ENCODE data around the gene FAM107B.

The FAM107B gene

DNA sequence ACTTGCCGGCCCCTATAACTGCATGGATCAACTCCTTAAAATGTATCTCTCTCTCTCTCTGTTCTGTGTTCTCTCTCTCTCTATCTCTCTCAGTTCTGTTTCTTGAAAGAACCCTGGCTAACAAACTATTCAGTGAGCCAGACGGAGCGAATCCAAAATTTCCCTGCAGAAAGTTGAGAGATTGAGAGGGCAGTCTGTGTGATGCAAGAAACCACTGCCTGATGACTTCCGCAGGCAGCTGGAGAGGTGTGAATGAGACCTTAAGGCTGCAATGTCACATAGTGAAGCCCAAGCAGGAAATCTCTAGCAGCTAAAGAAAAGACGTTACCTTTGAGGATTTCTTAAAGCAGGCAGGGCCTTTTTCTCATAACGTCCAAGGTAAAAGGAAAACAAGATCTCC, 17.3 kb downstream of the FAM107B start:
- TF ChIP-seq GLIS3 (CRISPR knock-in tag; IDR thresholded peaks at IDR 0.05) (no peak), PPARA (CRISPR knock-in tag; IDR thresholded peaks at IDR 0.05; ENCODE audit: borderline replicate concordance) (no peak), ZNF8 (CRISPR knock-in tag; IDR thresholded peaks at IDR 0.05) (no peak), ESRRG (CRISPR knock-in tag; IDR thresholded peaks at IDR 0.05) (no peak), OSR1 (CRISPR knock-in tag; IDR thresholded peaks at IDR 0.05) (no peak)
- TF ChIP-seq, protein P1, sequence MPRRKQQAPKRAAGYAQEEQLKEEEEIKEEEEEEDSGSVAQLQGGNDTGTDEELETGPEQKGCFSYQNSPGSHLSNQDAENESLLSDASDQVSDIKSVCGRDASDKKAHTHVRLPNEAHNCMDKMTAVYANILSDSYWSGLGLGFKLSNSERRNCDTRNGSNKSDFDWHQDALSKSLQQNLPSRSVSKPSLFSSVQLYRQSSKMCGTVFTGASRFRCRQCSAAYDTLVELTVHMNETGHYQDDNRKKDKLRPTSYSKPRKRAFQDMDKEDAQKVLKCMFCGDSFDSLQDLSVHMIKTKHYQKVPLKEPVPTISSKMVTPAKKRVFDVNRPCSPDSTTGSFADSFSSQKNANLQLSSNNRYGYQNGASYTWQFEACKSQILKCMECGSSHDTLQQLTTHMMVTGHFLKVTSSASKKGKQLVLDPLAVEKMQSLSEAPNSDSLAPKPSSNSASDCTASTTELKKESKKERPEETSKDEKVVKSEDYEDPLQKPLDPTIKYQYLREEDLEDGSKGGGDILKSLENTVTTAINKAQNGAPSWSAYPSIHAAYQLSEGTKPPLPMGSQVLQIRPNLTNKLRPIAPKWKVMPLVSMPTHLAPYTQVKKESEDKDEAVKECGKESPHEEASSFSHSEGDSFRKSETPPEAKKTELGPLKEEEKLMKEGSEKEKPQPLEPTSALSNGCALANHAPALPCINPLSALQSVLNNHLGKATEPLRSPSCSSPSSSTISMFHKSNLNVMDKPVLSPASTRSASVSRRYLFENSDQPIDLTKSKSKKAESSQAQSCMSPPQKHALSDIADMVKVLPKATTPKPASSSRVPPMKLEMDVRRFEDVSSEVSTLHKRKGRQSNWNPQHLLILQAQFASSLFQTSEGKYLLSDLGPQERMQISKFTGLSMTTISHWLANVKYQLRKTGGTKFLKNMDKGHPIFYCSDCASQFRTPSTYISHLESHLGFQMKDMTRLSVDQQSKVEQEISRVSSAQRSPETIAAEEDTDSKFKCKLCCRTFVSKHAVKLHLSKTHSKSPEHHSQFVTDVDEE (CRISPR knock-in tag; IDR thresholded peaks at IDR 0.05): no peak
- TF ChIP-seq, protein P2, sequence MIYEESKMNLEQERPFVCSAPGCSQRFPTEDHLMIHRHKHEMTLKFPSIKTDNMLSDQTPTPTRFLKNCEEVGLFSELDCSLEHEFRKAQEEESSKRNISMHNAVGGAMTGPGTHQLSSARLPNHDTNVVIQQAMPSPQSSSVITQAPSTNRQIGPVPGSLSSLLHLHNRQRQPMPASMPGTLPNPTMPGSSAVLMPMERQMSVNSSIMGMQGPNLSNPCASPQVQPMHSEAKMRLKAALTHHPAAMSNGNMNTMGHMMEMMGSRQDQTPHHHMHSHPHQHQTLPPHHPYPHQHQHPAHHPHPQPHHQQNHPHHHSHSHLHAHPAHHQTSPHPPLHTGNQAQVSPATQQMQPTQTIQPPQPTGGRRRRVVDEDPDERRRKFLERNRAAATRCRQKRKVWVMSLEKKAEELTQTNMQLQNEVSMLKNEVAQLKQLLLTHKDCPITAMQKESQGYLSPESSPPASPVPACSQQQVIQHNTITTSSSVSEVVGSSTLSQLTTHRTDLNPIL (CRISPR knock-in tag; IDR thresholded peaks at IDR 0.05; ENCODE audit: low read depth): no peak
- no peak for ATAC-seq

DNA sequence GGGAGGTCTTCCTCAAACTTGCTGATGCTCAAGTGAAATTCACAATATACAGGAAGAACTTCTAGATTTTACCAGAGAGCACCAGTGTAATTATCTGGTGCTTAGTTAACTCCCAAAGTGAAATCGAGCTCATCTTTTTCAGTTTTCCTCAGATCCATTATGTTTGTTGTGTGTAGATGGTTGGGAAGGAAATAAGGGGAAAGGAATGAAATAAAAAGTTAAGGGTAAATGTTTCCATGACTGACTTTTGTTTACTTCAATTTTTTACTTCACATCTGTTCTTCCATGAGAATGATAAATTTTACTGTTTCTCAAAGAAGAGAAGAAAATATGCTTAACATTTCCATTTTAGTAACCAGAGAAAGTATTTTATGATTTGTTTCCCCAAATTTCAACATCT, 21.3 kb downstream of the FAM107B start:
- ATAC-seq: no peak
- TF ChIP-seq ZFP3 (CRISPR knock-in tag; IDR thresholded peaks at IDR 0.05): no peak
- TF ChIP-seq, protein P2 (CRISPR knock-in tag; IDR thresholded peaks at IDR 0.05; ENCODE audit: low read depth): no peak
- TF ChIP-seq ZNF565 (CRISPR knock-in tag; conservative IDR thresholded peaks at IDR 0.05; ENCODE audit: low read depth): no peak
- TF ChIP-seq, protein P3, sequence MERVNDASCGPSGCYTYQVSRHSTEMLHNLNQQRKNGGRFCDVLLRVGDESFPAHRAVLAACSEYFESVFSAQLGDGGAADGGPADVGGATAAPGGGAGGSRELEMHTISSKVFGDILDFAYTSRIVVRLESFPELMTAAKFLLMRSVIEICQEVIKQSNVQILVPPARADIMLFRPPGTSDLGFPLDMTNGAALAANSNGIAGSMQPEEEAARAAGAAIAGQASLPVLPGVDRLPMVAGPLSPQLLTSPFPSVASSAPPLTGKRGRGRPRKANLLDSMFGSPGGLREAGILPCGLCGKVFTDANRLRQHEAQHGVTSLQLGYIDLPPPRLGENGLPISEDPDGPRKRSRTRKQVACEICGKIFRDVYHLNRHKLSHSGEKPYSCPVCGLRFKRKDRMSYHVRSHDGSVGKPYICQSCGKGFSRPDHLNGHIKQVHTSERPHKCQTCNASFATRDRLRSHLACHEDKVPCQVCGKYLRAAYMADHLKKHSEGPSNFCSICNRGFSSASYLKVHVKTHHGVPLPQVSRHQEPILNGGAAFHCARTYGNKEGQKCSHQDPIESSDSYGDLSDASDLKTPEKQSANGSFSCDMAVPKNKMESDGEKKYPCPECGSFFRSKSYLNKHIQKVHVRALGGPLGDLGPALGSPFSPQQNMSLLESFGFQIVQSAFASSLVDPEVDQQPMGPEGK (CRISPR knock-in tag; IDR thresholded peaks at IDR 0.05; ENCODE audit: borderline replicate concordance): no peak
- TF ChIP-seq ZNF8 (CRISPR knock-in tag; IDR thresholded peaks at IDR 0.05): no peak
- TF ChIP-seq ZNF70 (CRISPR knock-in tag; IDR thresholded peaks at IDR 0.05): no peak
- TF ChIP-seq ARNTL (CRISPR knock-in tag; IDR thresholded peaks at IDR 0.05; ENCODE audit: borderline replicate concordance, low read depth): no peak
- no peak for TF ChIP-seq RARB (CRISPR knock-in tag; IDR thresholded peaks at IDR 0.05)
- no peak for TF ChIP-seq ZC3H10 (CRISPR knock-in tag; IDR thresholded peaks at IDR 0.05)
- TF ChIP-seq SNAI2 (CRISPR knock-in tag; IDR thresholded peaks at IDR 0.05): no peak
- TF ChIP-seq, protein P4, sequence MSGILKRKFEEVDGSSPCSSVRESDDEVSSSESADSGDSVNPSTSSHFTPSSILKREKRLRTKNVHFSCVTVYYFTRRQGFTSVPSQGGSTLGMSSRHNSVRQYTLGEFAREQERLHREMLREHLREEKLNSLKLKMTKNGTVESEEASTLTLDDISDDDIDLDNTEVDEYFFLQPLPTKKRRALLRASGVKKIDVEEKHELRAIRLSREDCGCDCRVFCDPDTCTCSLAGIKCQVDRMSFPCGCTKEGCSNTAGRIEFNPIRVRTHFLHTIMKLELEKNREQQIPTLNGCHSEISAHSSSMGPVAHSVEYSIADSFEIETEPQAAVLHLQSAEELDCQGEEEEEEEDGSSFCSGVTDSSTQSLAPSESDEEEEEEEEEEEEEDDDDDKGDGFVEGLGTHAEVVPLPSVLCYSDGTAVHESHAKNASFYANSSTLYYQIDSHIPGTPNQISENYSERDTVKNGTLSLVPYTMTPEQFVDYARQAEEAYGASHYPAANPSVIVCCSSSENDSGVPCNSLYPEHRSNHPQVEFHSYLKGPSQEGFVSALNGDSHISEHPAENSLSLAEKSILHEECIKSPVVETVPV (CRISPR knock-in tag; IDR thresholded peaks at IDR 0.05): no peak
- no peak for TF ChIP-seq GLIS3 (CRISPR knock-in tag; IDR thresholded peaks at IDR 0.05)
- no peak for TF ChIP-seq PPARA (CRISPR knock-in tag; IDR thresholded peaks at IDR 0.05; ENCODE audit: borderline replicate concordance)

DNA sequence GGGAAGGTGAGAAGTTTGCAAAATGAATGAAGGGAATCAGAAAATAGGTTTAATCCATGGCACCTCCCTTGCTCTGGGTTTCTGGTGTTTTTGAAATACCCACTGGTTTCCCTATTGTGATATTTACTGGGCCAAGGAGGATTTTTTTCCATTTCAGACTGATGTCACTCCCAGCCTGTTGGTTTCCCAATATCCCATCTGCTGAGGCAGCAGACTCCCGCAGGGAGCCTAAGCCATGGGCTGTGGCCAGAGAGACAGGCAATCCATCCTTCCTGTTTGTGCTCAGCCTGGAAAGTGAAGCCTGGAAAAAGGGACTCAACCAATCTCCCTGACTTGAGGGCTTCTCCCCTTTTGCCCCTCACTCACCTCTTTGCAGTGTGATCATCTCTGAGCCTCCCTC, 22.8 kb downstream of the FAM107B start:
- TF ChIP-seq CSDC2 (CRISPR knock-in tag; IDR thresholded peaks at IDR 0.05) (no peak), RARB (CRISPR knock-in tag; IDR thresholded peaks at IDR 0.05) (no peak), GLIS3 (CRISPR knock-in tag; IDR thresholded peaks at IDR 0.05) (no peak), ZFP30 (CRISPR knock-in tag; IDR thresholded peaks at IDR 0.05) (no peak), TOX (CRISPR knock-in tag; IDR thresholded peaks at IDR 0.05; ENCODE audit: borderline replicate concordance) (no peak), BACH2 (CRISPR knock-in tag; IDR thresholded peaks at IDR 0.05; ENCODE audit: borderline replicate concordance) (no peak), OSR1 (CRISPR knock-in tag; IDR thresholded peaks at IDR 0.05) (no peak), ISL1 (CRISPR knock-in tag; IDR thresholded peaks at IDR 0.05) (no peak), ZNF8 (CRISPR knock-in tag; IDR thresholded peaks at IDR 0.05) (no peak), ESRRG (CRISPR knock-in tag; IDR thresholded peaks at IDR 0.05) (no peak), ZNF70 (CRISPR knock-in tag; IDR thresholded peaks at IDR 0.05) (no peak), PPARA (CRISPR knock-in tag; IDR thresholded peaks at IDR 0.05; ENCODE audit: borderline replicate concordance) (no peak)
- TF ChIP-seq, protein P1 (CRISPR knock-in tag; IDR thresholded peaks at IDR 0.05): no peak
- TF ChIP-seq, protein P3 (CRISPR knock-in tag; IDR thresholded peaks at IDR 0.05; ENCODE audit: borderline replicate concordance): no peak
- TF ChIP-seq, protein P2 (CRISPR knock-in tag; IDR thresholded peaks at IDR 0.05; ENCODE audit: low read depth): no peak
- no peak for ATAC-seq

Data from SK-N-SH treated with all-trans-retinoic acid at 6 μM for 48 hours (cell line).